Dedifferentiated amniotic fluid mesenchymal stem cell (primary cell): ENCODE measurements around the gene FKBP14.
"Not testable (repeated sequence)": the region's sequence is repeated elsewhere in the genome, so short reads cannot be mapped to it uniquely, and the experiment has no call there.

ENCODE experiments used
- DNase-seq: peaks from one replicate; pipeline ENCODE4 v3.0.0-alpha.2; 2016; ENCODE audit errors: extremely low spot score

FKBP14 gene

DNA sequence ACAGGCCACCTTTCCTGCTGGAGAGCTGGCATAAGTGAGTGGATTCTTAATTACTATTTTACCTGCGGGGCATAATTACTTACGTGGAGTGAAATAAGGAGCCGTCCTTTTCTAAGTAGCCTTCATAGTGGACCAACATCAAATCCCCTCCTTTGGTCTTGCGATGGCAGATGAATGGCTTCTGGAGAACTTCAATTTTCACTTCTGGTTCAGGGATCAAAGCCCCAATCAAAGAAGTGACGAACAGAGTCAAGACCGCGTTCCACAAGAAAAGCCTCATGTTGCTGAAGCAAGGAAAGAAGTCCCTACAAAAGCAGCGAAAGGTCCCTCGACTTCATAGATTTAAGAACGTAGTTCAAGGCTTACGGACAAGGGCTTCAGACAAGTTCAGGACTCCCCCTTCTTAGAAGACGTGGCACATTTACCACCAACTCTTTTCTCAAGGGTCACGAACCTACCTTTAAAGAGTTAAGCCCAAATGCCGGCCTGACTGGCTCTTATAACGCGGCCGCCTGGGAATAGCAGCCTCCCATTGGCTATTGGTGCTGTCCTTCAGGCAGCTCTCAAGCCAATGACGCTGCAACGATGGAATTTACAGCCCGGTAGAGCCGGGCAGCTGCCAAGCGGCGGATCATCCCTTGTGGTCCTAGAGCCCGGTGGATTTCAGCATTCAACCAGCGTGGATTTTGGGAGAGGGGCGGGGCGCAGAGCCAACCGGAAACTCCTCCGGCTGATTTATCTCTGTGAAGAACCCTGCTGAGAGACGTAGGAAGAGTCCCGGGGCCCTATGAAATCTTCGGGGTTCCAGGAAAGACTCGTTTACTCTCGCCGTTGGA lies at the start of gene FKBP14:
FKBP14 (minus strand) TSS at position 474 of the 836 bp plus-strand sequence; CDS start at position 280, 194 bp downstream.
- peak; percentile 99 for DNase-seq

DNA sequence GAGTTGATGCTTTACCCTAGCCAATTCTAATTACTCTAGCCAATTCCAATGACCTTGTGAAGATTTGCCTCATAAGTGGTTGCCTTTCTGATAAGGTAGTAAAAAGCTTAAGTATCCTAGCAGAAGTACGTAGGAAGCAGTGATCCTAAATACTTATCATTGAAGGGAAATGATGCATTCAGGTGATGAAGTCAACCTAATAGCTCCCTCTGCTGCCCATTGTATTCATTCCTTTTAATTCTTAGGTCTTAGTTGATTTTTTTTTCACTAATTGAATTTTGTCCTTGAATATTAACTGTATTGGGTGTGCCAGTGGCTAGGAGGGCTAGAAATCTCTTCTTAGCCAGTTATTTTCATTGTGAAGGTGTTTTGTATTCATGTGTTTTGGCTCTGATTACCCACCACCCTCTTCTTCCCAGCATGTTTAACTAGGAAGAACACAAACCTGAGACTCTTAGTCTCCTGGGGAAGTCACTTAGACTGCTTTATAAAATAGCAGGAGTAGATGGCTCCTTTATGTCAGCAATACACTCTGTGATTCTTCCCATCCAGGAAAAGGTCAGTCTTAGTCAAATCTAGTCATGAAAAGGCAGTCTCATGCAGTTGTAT lies 48.0 kb upstream of the FKBP14 start:
- DNase-seq = no peak

DNA sequence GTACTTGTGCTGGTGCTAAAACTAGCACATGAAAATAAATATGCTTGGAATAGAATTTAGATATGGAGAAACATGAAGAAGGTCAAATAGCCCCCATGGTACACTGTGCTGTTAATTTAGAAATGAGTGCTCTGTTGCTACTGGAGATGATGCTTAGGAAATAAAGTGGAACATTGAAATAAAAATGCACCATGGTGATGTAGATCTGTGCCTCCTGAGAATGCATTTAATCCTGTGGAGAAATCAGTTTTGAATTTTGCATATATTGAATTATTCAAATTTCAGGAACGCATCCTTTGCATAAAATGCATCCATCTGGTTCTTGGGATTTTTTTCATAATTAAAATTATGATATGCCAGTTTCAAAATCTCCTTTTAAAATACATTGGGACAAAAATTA lies 46.2 kb upstream of the FKBP14 start:
- no peak for DNase-seq

GRCh38 chr7:30070052-30070451 lies 43.5 kb upstream of the FKBP14 start:
- DNase-seq = no peak

- DNase-seq = no peak
Measured at GRCh38 chr7:30069096-30069867, 42.8 kb upstream of the FKBP14 start.

DNA sequence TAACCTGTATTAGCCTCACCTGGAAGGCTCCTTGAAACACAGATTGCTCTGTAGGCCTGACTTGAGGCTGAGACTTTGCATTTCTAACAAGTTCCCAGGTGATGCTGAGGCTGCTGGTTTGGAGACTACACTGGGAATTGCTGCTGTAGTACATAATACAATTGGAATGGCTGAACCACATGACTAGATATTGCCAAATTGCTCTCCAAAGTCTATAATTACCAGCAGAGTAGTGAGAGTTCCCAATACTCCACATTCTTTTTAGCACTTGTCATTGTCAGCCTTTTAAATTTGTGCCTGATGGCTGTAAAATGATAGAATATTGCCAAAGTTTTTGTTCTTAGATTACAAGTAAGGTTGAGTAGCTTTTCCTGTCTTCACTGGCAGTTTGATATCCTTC lies 41.6 kb upstream of the FKBP14 start:
- DNase-seq = peak; percentile 74

DNA sequence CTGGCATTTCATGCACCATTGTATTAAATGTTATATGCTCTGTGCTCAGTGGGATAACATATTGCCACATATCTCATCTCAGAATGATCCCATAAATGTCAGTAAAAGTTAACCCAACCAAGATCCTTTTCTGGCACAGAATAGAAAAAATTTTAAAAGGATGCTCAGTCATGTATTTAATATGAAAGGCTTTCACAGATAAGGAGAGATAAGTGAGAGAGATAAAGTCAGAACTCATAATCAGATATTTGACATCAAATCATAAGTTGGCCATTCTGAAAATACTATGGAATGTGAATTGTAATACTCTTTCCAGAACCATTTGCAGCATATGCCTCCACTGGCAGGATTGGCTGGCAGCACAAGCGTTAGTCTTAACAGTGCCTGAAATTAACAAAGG lies 40.2 kb upstream of the FKBP14 start:
- no peak for DNase-seq

GRCh38 chr7:30065746-30066145 lies 39.2 kb upstream of the FKBP14 start:
- no peak for DNase-seq

DNA sequence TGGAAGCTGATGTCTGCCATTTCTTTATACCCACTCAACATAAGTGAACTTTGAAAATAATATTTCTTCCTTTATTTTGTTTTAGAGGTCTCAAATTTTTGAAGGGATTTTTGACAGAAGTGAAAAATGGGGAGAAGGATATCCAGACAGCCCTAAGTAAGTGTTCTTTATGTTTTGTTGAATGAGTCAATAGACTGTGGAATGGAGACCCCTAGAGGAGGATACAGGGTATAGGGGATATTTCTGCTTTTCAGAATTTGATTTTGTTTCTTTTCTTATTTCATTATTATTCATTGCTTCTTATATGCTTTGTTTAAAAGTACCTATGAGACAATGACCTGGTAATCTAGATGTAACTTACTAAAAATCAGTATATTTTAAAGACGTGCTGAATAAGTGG lies 36.1 kb upstream of the FKBP14 start:
- DNase-seq = peak; percentile 34

GRCh38 chr7:30061786-30062185 lies 35.3 kb upstream of the FKBP14 start:
- not testable (repeated sequence) for DNase-seq

- DNase-seq = no peak
Measured at GRCh38 chr7:30057741-30058140, 31.2 kb upstream of the FKBP14 start.

- DNase-seq = no peak
Measured at GRCh38 chr7:30053068-30053467, 26.6 kb upstream of the FKBP14 start.

DNA sequence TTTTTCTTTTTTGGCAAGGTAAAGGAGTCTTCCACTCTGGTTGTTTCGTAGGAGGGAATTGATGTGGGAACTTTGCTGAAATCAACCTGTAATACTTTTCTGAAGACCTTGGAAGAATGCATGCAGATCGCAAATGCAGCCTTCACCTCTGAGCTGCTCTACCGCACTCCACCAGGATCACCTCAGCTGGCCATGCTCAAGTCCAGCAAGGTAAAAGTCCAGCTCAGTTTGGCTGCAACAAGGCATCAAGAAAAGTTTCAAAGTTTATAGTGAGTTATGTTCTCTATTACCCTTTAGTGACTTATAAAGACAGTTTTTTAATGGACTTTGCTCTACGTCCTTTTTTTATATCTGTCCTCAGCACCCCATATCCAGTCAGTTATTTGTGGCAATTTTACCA lies 22.7 kb upstream of the FKBP14 start:
- DNase-seq = no peak

DNA sequence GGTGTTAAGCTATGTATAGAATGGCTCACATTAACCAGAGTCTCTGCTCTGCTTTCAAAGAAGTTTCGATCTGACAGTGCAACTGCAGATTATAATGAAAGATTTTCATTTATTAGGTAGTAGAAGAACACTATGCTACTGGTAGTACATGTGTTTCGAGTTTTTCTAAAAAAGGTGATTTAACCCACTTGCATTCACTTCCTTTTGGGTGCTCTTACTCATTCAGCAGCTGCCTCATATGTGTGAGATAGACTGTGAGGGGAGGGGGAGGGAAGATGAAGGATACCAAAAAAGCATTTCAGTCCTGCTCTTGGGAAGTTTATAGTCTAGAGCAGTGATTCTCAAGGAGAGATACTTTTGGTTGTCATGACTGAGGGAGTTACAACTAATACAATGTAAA lies 22.1 kb upstream of the FKBP14 start:
- no peak for DNase-seq

GRCh38 chr7:30047124-30047523 lies 20.6 kb upstream of the FKBP14 start:
- no peak for DNase-seq

DNA sequence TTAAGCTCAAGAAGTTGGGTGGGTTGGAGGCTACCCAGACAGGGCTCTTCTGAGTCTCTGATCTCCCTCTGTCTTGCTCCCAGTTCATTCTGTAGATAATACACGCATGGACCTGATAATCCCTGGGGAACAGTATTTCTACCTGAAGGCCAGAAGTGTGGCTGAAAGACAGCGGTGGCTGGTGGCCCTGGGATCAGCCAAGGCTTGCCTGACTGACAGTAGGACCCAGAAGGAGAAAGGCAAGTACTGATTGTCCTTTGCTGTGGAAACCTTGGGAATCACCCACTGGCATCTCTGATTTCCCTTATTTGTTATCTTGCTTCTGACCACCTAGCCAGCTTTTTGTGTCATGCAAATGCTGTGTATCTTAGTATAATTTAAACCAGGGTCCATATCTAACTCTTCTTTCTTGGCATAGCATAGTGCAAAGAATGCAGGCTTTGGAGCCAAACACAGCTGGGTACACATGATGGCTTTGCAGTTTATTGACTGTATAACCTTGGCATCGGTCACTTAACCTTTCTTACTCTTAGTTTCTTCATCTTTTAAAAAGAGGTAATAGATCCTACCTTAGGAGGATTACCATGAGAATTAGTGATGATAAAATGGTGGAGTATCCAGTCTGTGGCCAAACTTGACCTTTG lies 19.7 kb upstream of the FKBP14 start:
- DNase-seq = no peak

- peak; percentile 40 for DNase-seq
Measured at GRCh38 chr7:30041526-30042269, 15.2 kb upstream of the FKBP14 start.

GRCh38 chr7:30040938-30041337 lies 14.4 kb upstream of the FKBP14 start:
- DNase-seq = no peak

DNA sequence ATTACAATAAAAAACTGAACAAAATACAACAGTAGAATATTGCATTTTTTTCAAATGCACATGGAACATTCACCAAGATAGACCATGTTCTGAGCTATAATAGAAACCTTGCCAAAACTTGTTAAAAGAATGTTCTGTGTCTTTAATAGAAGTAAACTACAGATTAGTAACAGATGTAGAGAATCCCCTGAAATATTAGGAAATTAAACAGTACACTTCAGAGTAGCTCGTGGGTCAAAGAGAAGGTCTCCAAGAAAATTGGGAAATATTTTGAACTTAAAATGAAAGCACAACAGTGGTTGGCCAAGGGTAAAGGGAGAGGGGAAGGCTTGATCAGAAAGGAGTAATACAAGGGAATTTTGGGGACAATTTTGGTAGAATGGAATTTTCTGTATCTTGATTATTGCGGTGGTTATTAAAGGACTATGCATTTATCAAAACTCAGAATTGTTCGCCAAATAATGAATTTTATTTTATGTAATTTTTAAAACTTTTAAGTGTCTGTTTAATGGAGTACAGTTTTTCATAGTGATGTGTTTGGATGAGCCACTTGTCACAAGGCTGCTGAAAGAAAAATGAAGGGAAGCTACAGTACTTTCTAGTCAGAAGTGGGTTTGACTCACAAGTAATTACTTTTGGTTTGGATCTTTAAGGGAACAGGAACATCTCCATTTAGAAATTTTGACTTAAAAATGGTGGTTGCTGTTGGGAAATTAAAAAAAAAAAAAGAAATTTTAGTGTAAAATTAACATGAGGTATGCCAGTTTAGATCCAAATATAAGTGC lies 11.9 kb upstream of the FKBP14 start:
- DNase-seq = peak; percentile 62

DNA sequence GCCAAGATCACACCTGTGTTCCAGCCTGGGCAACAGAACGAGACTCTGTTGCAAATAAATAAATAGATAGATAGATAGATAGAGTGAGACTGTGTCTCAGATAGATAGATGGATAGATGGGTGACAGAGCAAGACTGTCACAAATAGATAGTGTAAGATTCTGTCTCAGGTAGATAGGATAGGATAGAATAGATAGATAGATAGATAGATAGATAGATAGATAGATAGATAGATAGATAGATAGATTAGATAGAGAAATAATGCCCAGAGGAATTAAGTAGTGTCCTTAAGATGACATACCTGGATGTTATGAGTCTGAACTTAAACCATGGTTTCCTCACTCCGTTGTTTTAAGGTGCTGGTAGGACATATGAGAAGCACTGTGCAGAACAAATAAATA lies 9.7 kb upstream of the FKBP14 start:
- DNase-seq = no peak

GRCh38 chr7:30034501-30034900 lies 8.0 kb upstream of the FKBP14 start:
- DNase-seq = no peak
